Erythroblast (primary cell): ENCODE data around the gene HLCS.

Experiments
- GATA1 ChIP-seq: IDR thresholded peaks from 2 replicates; pipeline ENCODE4 v1.6.1; 2011; ENCODE audit warnings: low read depth, mild to moderate bottlenecking, control low read depth, low read length, moderate library complexity
- POLR2A ChIP-seq: IDR thresholded peaks from 2 replicates; pipeline ENCODE4 v1.6.1; 2011; ENCODE audit warnings: mild to moderate bottlenecking, low read length

GRCh38 chr21:36945496-36946138 is 20.9 kb downstream of the HLCS start:
- TF ChIP-seq POLR2A = no peak
- no peak for TF ChIP-seq GATA1
